ENCODE data around the gene FCER1G.
"Not testable (repeated sequence)": the region's sequence is repeated elsewhere in the genome, so short reads cannot be mapped to it uniquely, and the experiment has no call there.

Gene FCER1G

GRCh38 chr1:161242313-161242712 lies 27.2 kb downstream of the FCER1G start:
- H3K4me3 ChIP-seq (replicated peaks in 1 of 2; ENCODE audit: low read depth in 2 of 2, low read length in 2 of 2) = no peak overlapping the region
- no peak for TF ChIP-seq CTCF (IDR thresholded peaks at IDR 0.05; ENCODE audit: low read depth, low read length)
- DNase-seq (ENCODE audit: low read depth in 2 of 2) = no peak

- DNase-seq (ENCODE audit: low read depth in 2 of 2) = no peak
- H3K4me3 ChIP-seq (replicated peaks in 1 of 2; ENCODE audit: low read depth in 2 of 2, low read length in 2 of 2) = no peak overlapping the region
- TF ChIP-seq CTCF (IDR thresholded peaks at IDR 0.05; ENCODE audit: low read depth, low read length) = no peak
Measured at GRCh38 chr1:161244888-161245287, 29.8 kb downstream of the FCER1G start.

GRCh38 chr1:161250100-161250499 lies 35.0 kb downstream of the FCER1G start:
- not testable (repeated sequence) for DNase-seq (ENCODE audit: low read depth in 2 of 2); H3K4me3 ChIP-seq (replicated peaks in 1 of 2; ENCODE audit: low read depth in 2 of 2, low read length in 2 of 2)

DNA sequence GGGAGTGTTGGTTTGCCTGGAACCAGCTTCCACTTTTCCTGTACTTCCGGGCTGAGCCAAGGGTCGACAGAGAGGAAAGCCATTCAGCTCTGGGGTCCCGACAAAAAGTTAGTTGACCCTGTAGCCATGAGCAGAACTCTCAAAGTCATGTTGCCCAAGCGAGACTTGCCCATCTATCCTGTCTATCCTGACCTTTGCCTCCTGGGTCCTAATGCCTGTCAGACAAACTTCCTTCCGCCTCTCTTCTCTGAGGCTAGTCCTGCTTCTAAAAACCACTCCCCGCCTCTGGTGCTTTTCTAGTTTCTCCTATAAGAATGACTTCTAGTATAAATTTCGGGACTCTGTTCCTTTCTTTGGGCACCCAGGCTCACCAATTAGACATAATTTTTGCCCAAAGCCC lies 35.7 kb downstream of the FCER1G start:
- H3K4me3 ChIP-seq (replicated peaks in 1 of 2; ENCODE audit: low read depth in 2 of 2, low read length in 2 of 2) = no peak overlapping the region
- no peak for TF ChIP-seq CTCF (IDR thresholded peaks at IDR 0.05; ENCODE audit: low read depth, low read length)
- DNase-seq (ENCODE audit: low read depth in 2 of 2) = no peak

GRCh38 chr1:161251579-161251978 lies 36.5 kb downstream of the FCER1G start:
- no peak overlapping the region for H3K4me3 ChIP-seq (replicated peaks in 1 of 2; ENCODE audit: low read depth in 2 of 2, low read length in 2 of 2)
- TF ChIP-seq CTCF (IDR thresholded peaks at IDR 0.05; ENCODE audit: low read depth, low read length) = no peak
- no peak for DNase-seq (ENCODE audit: low read depth in 2 of 2)

GRCh38 chr1:161255302-161255701 lies 40.2 kb downstream of the FCER1G start:
- not testable (repeated sequence) for DNase-seq (ENCODE audit: low read depth in 2 of 2); H3K4me3 ChIP-seq (replicated peaks in 1 of 2; ENCODE audit: low read depth in 2 of 2, low read length in 2 of 2)

DNA sequence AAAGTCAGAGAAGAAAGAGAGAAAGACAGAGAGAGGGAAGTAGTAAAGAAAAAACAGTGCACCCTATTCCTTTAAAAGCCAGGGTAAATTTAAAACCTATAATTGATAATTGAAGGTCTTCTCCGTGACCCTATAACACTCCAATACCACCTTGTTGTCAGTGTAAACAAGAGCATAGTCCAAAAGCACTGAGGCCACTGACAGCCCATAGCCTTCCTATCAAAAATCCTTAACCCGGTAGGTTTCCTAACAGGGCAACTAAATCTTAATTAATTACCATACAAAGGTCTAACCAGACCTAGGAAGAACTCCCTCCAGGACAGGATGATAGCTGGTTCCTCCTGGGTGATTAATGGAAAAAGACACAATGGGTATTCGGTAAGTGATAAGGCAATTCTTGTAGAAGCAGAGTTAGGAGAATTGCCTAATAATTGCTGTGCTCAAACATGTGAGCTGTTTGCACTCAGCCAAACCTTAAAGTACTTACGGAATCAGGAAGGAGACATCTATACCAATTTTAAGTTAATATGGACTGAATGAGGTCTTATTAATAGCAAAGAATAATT lies 40.9 kb downstream of the FCER1G start:
- not testable (repeated sequence) for H3K4me3 ChIP-seq (replicated peaks in 1 of 2; ENCODE audit: low read depth in 2 of 2, low read length in 2 of 2); DNase-seq (ENCODE audit: low read depth in 2 of 2)

GRCh38 chr1:161257109-161257508 lies 42.0 kb downstream of the FCER1G start:
- DNase-seq (ENCODE audit: low read depth in 2 of 2); H3K4me3 ChIP-seq (replicated peaks in 1 of 2; ENCODE audit: low read depth in 2 of 2, low read length in 2 of 2): not testable (repeated sequence)

DNA sequence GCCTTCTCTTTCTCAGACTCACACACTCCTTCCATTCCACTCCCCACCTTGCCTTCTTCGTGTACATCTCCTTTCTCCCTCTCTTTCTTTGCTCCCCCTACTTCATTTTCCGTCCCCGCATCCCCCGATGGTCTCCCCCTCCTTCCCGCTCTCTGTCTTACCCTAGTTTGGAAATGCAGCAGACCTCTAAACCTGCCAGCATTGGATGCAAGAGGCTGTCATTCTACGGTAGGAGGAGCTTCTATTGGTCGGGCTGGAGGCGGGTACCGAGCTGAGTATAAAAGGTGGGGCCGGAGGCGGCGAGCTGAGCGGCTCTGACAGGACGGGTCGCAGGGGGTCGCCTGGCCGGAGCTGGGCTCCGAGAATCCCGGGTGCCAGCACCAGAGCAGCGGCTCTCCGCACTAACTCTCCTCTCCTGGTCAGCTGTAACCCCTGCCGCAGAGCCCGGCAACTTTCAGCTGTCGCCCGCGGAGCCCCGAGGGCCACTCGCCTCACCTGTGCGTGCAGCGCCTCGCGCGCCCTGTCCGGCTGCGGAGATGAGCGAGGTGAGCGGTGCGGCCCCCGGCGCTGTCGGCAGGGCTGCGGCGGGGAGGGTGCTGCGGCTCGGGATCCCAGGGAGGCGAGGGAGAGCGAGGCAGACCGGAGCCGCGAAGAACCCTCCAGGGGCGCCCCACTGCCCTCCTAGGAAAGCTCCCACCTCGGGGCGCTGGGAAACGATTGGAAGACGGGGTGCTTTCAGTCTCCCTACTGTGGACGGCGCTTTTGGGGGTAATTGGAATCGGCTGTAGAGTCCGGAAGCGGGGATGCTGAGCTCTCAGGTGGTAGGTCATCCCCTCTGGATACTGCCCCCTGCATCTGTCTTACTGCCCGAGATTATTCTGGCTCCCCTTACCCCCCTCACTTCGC lies 43.6 kb downstream of the FCER1G start, which contains the start of gene PCP4L1:
Gene PCP4L1, plus strand, starts transcription at position 307 of the 906 bp plus-strand sequence. Its CDS starts 230 bp downstream, at position 537.
- H3K4me3 ChIP-seq (replicated peaks in 1 of 2; ENCODE audit: low read depth in 2 of 2, low read length in 2 of 2) = peak within 1 kb of the TSS; percentile 46 to 57

More for the DNA sequence above, 43.6 kb downstream of the FCER1G start, which contains the start of gene PCP4L1:
- TF ChIP-seq CTCF (IDR thresholded peaks at IDR 0.05; ENCODE audit: low read depth, low read length) = no peak
- peak; percentile 67 for DNase-seq (ENCODE audit: low read depth in 2 of 2)
